Activated T-cell treated with anti-CD3 and anti-CD28 coated beads, Interleukin-2, amount 50 U/mL, for 24 hours (primary cell): ENCODE results near the gene ZNF14.
A peak's percentile ranks its signal among the peaks of the same experiment; 100 is the strongest.
"Not testable (repeated sequence)": the region's sequence is repeated elsewhere in the genome, so short reads cannot be mapped to it uniquely, and the experiment has no call there.

Experiments
- DNase-seq: peaks from one replicate; pipeline ENCODE4 v3.0.0-alpha.2; 2020
- H3K27ac Mint-ChIP-seq: 2 replicates; pipeline ENCODE4 v1.8.0; 2020; ENCODE audit warnings: mild to moderate bottlenecking, mixed read lengths
- H3K27me3 Mint-ChIP-seq: 2 replicates; pipeline ENCODE4 v1.8.0; 2020; ENCODE audit warnings: mixed read lengths
- H3K36me3 Mint-ChIP-seq: 2 replicates; pipeline ENCODE4 v1.8.0; 2020; ENCODE audit warnings: low read depth, mixed read lengths
- H3K4me1 Mint-ChIP-seq: 2 replicates; pipeline ENCODE4 v1.8.0; 2020; ENCODE audit warnings: low read depth, mixed read lengths
- H3K4me3 Mint-ChIP-seq: 2 replicates; pipeline ENCODE4 v1.8.0; 2020; ENCODE audit warnings: mild to moderate bottlenecking, moderate library complexity, mixed read lengths
- H3K9me3 Mint-ChIP-seq: 2 replicates; pipeline ENCODE4 v1.8.0; 2020; ENCODE audit warnings: mixed read lengths

Gene ZNF14

DNA sequence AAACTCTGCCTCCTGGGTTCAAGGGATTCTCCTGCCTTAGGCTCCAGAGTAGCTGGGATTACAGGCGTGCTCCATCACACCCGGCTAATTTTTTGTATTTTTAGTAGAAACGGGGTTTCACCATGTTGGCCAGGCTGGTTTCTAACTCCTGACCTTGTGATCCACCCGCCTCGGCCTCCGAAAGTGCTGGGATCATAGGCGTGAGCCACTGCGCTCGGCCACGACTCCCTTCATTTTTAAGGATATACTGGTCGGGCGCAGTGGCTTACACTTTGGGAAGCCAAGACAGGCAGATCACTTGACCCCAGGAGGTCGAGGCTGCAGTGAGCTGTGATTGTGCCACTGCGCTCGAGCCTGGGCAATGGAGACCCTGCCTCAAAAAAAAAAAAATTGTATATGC is 46.8 kb downstream of the ZNF14 start:
- Mint-ChIP-seq H3K9me3 (peaks cover 30% of the 10 kb centered on the region), H3K36me3 (peaks cover 66% of the 10 kb centered on the region)
- H3K4me1 Mint-ChIP-seq, H3K27ac Mint-ChIP-seq, DNase-seq, H3K27me3 Mint-ChIP-seq, H3K4me3 Mint-ChIP-seq: not testable (repeated sequence)

DNA sequence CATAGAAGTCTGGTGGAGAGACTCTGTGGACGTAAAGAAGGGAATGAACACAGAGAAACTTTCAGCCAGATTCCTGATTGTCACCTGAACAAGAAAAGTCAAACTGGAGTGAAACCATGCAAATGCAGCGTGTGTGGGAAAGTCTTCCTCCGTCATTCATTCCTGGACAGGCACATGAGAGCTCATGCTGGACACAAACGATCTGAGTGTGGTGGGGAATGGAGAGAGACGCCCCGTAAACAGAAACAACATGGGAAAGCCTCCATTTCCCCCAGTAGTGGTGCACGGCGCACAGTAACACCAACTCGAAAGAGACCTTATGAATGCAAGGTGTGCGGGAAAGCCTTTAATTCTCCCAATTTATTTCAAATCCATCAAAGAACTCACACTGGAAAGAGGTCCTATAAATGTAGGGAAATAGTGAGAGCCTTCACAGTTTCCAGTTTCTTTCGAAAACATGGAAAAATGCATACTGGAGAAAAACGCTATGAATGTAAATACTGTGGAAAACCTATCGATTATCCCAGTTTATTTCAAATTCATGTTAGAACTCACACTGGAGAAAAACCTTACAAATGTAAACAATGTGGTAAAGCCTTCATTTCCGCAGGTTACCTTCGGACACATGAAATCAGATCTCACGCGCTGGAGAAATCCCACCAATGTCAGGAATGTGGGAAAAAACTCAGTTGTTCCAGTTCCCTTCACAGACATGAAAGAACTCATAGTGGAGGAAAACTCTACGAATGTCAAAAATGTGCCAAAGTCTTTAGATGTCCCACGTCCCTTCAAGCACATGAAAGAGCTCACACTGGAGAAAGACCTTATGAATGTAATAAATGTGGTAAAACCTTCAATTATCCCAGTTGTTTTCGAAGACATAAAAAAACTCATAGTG is 53.5 kb downstream of the ZNF14 start:
- Mint-ChIP-seq H3K9me3 (peaks cover 61% of the 10 kb centered on the region), H3K27ac (no peak overlapping the region), H3K4me3 (no peak overlapping the region)

DNA sequence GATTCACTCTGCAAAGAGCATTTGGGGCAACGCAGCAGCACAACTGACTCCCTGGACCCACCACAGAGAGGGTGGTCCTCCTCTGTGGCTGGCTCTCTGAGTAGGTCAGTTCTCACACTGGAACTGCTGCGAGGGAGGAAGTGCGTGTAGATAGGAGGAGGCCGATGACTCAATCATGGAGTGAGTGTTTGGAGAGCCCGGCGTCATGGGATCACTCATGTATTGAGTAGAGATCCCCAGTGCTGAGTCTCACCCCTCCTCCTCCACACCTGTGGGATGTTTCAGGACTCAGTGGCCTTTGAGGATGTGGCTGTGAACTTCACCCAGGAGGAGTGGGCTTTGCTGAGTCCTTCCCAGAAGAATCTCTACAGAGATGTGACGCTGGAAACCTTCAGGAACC is 55.3 kb downstream of the ZNF14 start:
- Mint-ChIP-seq H3K4me3 (no peak overlapping the region), H3K36me3 (peaks cover 98% of the 10 kb centered on the region), H3K27ac (peak overlapping the region; percentile 15), H3K4me1 (peaks cover 17% of the 10 kb centered on the region), H3K9me3 (peaks cover 50% of the 10 kb centered on the region), H3K27me3 (no peaks in the 10 kb centered on the region)
- no peak for DNase-seq

More for the DNA sequence above, 53.5 kb downstream of the ZNF14 start:
- H3K27me3 Mint-ChIP-seq, result no peaks in the 10 kb centered on the region
- peaks cover 14% of the 10 kb centered on the region for H3K4me1 Mint-ChIP-seq
- DNase-seq, result no peak
- H3K36me3 Mint-ChIP-seq, result peaks cover 98% of the 10 kb centered on the region

DNA sequence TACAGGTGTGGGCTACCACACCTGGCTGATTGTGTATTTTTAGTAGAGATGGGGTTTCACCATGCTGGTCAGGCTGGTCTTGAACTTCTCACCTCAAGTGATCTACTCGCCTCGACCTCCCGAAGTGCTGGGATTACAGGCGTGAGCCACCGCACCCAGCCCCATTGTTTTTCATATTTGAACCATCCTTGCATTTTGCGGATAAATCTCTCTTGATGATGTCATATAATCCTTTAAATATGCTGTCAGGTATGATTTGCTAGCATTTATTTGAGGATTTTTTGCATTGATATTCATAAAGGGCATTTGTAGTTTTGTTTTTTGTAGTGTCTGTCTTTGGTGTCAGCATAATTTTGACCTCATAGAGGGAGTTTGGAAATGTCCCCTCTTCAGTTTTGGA is 58.6 kb downstream of the ZNF14 start:
- Mint-ChIP-seq H3K4me3 (no peak overlapping the region), H3K36me3 (peaks cover 98% of the 10 kb centered on the region), H3K27ac (no peak overlapping the region), H3K4me1 (peaks cover 37% of the 10 kb centered on the region), H3K27me3 (no peaks in the 10 kb centered on the region), H3K9me3 (peaks cover 43% of the 10 kb centered on the region)
- no peak for DNase-seq

DNA sequence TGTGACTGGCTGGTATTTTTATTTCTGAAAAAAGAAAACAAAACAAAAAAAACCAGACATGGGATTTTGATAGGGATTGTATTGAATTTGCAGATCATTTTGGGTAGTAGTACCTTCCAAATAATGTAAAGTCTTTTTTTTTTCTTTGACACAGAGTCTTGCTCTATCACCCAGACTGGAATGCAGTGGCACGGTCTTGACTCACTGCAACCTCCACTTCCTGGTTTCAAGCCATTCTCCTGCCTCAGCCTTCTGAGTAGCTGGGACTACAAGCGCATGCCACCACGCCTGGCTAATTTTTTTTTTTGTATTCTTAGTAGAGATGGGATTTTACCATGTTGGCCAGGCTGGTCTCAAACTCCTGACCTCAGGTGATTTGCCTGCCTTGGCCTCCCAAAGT is 60.1 kb downstream of the ZNF14 start:
- Mint-ChIP-seq H3K4me1 (peaks cover 44% of the 10 kb centered on the region), H3K27ac (no peak overlapping the region), H3K27me3 (no peaks in the 10 kb centered on the region), H3K36me3 (peaks cover 92% of the 10 kb centered on the region), H3K4me3 (no peak overlapping the region), H3K9me3 (peaks cover 32% of the 10 kb centered on the region)
- peak; percentile 20 for DNase-seq

DNA sequence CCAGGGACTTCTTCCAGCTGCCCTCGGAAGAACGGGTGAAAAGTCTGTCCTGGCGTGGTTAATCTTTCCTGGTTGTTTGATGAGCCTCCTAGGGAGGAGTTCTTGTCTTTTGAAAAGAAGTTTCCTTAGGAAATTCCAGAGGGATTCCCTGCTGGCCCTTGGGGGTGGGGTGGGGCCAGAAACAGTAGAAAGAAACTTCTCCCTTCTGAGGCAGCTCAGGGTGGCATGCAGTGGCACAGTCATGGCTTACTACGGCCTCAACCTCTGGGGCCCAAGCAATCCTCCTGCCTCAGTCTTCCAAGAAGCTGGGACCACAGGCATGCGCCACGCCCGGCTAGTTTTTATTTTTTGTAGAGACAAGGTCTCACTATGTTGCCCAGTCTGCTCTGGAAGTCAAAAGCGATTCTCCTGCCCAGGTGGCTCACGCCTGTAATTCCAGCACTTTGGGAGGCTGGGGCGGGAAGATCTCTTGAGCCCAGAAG is 62.8 kb downstream of the ZNF14 start:
- DNase-seq, result peak; percentile 31
- H3K27ac Mint-ChIP-seq, result peak overlapping the region; percentile 90
- H3K9me3 Mint-ChIP-seq, result peaks cover 12% of the 10 kb centered on the region
- peak overlapping the region; percentile 86 for H3K4me3 Mint-ChIP-seq
- peaks cover 42% of the 10 kb centered on the region for H3K4me1 Mint-ChIP-seq
- no peaks in the 10 kb centered on the region for H3K27me3 Mint-ChIP-seq
- H3K36me3 Mint-ChIP-seq, result peaks cover 72% of the 10 kb centered on the region

DNA sequence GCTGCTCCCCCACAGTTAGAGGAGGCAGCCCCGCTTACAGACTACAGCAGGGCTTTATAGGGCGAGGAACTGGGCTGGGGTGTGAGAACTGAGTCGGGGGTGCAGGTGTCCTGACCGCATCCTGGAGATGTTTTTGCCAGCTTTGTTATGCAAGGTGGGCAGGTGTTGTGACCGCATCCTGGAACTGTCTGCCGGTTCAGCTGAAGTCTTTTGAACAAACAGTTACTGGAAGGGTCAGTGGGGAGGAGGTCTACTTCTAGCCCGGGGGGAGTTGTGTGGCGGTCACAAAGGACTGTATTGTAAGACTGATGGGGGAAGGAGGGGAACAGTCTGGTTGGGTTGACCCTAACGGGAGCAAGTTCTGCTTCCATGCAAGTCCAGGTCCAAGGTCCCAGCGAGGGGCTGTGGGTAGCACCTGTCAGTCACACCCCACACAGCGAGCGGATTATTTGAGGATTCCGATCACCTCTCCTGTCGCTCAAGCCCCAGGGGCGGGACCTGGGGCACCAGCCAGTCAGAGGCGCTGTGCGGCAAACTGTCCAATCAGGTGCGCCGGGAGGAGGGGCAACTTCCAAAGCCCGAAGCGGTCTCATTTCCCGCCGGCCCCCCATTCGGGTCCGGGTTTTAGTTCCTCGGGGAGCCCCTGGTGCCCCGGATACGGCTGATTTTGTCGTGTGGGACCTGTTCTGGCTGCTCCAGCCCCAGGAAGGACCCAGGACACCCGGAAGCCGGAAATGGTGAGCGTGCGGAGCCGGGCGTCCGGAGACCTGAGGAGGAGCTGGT is 64.5 kb downstream of the ZNF14 start, which contains the start of gene ZNF101:
Gene ZNF101 (plus strand): TSS at position 610 of the 783 bp plus-strand sequence. CDS start 125 bp downstream, at position 735.
- peaks cover 61% of the 10 kb centered on the region for H3K36me3 Mint-ChIP-seq
- peaks cover 37% of the 10 kb centered on the region for H3K4me1 Mint-ChIP-seq
- H3K27ac Mint-ChIP-seq, result peak within 1 kb of the TSS; percentile 98
- peaks cover 7% of the 10 kb centered on the region for H3K9me3 Mint-ChIP-seq
- H3K4me3 Mint-ChIP-seq, result peak within 1 kb of the TSS; percentile 86
- peak; percentile 96 for DNase-seq
- no peaks in the 10 kb centered on the region for H3K27me3 Mint-ChIP-seq

DNA sequence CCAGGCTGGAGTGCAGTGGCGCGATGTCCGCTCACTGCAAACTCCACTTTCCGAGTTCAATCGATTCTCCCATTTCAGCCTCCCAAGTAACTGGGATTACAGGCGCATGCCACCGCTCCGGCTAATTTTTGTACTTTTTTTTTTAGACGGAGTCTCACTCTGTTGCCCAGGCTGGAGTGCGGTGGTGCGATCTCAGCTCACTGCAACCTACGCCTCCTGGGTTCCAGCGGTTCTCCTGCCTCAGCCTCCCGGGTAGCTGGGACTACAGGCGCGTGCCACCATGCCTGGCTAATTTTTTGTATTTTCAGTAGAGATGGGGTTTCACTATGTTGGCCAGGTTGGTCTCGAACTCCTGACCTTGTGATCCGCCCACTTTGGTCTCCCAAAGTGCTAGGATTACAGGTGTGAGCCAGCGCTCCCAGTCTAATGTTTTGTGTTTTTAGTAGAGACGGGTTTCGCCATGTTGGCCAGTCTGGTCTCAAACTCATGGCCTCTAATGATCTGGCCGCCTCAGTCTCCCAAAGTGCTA is 67.4 kb downstream of the ZNF14 start:
- not testable (repeated sequence) for H3K4me3 Mint-ChIP-seq, H3K9me3 Mint-ChIP-seq, H3K27me3 Mint-ChIP-seq
- H3K4me1 Mint-ChIP-seq, result peaks cover 46% of the 10 kb centered on the region
- peaks cover 56% of the 10 kb centered on the region for H3K36me3 Mint-ChIP-seq
- peak overlapping the region; percentile 11 for H3K27ac Mint-ChIP-seq
- DNase-seq, result peak; percentile 20

DNA sequence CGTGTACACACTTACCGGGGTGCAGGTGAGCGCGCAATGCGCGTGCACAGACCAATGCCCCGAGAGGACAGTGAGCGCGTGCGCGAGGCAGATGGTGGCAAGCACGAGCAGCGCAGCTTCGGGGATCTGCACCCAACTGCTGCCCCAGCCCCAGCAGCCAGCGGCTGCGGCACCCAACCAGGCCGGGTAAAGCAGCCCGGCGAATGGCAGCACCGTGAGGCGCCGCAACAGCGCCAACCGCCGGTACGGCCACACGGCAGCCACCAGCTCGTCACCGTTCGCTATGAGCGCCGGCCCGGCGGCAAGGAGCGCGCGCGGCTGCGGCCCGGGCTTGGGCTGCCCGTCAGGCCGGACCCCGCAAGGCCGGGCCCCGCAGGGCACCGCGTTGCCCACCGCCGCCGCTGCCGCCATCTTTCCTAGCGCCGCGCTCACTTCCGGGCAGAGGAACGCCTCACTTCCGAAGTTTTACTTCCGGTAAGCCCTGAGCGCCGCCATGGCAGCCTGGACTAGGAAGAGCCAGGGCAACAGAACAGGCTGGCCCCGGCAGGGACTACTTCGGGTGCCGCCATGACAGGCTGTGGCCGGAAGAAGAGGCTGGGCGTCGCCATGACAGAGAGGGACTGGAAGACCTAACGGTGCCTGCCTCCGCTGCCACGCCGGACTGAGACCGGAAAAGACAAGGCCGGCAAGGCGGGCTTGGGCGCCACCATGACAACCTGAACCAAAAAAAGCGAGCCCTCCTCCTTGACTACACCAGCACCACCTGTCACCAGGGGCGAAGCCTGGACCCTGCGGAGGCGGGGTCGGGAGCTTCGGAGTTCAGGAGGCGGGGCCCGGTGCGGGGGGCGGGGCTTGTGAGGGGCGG is 69.4 kb downstream of the ZNF14 start, which contains the start of gene ATP13A1:
Gene ATP13A1 (minus strand): TSS at position 421 of the 865 bp plus-strand sequence. CDS start 10 bp downstream, at position 411.
- peaks cover 41% of the 10 kb centered on the region for H3K4me1 Mint-ChIP-seq
- peaks cover 58% of the 10 kb centered on the region for H3K36me3 Mint-ChIP-seq
- DNase-seq, result peak; percentile 95
- H3K9me3 Mint-ChIP-seq, result no peaks in the 10 kb centered on the region
- H3K27ac Mint-ChIP-seq, result peak within 1 kb of the TSS; percentile 97
- peak within 1 kb of the TSS; percentile 95 for H3K4me3 Mint-ChIP-seq
- H3K27me3 Mint-ChIP-seq, result no peaks in the 10 kb centered on the region

DNA sequence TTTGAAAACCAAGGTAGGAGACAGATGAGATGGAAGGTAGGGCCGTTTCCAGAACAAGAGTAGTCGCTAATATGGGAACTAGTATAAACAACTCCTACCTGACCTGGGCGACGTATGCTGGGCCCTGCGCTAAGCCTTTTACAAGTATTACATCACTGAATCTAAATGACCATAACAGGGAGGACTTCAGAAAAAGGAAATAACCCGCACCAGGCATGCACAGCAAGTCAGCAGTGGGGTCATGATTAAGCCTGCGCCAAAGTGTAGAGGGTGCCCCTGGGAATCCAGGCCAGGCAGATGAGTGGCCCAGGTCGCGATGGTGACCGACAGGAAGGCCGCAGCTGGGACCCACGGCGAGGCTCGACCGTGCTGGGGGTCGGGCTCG is 70.0 kb downstream of the ZNF14 start:
- Mint-ChIP-seq H3K4me1 (peaks cover 35% of the 10 kb centered on the region), H3K36me3 (peaks cover 57% of the 10 kb centered on the region), H3K27me3 (no peaks in the 10 kb centered on the region), H3K9me3 (no peaks in the 10 kb centered on the region), H3K4me3 (peak overlapping the region; percentile 95), H3K27ac (peak overlapping the region; percentile 97)
- DNase-seq, result no peak

DNA sequence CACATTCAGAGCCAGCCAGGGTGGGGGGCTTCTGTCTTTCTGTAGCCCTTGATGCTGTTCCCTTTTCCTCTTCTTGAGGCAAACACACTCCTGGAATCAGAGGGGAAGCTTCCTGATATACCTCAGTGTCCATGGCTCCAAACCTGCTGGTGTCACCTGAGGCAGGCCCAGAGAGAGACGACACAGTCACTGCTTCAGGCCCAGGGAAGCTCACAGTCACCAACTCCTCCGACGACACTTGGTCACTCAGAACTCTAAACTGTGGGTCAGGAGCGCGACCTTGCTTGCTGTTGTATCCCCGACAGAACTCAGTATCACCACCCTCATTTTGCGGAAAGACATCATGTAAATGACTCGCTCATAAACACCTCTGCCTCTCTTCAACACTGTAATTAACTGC is 70.6 kb downstream of the ZNF14 start:
- H3K27ac Mint-ChIP-seq, result peak overlapping the region; percentile 97
- DNase-seq, result no peak
- H3K27me3 Mint-ChIP-seq, result no peaks in the 10 kb centered on the region
- H3K9me3 Mint-ChIP-seq, result no peaks in the 10 kb centered on the region
- peaks cover 29% of the 10 kb centered on the region for H3K4me1 Mint-ChIP-seq
- H3K36me3 Mint-ChIP-seq, result peaks cover 59% of the 10 kb centered on the region
- peak overlapping the region; percentile 95 for H3K4me3 Mint-ChIP-seq

DNA sequence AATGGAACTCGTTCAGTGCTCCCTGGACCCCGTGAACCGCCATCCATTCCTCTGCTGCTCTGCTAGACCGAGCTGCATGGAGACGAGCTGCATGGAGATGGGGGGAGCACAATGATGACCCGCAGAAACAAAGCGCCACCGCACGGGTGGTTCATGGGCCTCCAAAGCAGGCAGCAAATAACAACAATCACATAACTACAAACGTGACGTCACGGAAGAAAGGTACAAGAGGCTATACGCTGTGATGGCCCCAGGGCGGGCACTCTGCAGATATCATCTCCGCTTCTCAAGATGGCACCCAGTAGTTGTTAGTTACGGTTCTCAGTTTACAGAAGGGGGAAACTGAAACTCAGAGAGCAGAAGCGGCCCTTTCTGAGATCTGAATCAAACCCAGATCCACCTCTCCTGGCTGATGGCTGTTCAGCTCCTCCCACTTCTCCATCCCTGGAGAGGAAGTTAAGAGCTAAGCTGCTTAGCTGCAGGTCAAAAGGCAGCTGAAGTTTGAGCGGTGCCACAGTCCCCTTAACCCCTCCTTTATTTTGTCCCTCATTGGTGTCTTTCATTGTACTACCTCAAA is 71.1 kb downstream of the ZNF14 start:
- Mint-ChIP-seq H3K36me3 (peaks cover 61% of the 10 kb centered on the region), H3K4me3 (peak overlapping the region; percentile 95), H3K27ac (peak overlapping the region; percentile 97), H3K4me1 (peaks cover 26% of the 10 kb centered on the region), H3K27me3 (no peaks in the 10 kb centered on the region), H3K9me3 (no peaks in the 10 kb centered on the region)
- no peak for DNase-seq

DNA sequence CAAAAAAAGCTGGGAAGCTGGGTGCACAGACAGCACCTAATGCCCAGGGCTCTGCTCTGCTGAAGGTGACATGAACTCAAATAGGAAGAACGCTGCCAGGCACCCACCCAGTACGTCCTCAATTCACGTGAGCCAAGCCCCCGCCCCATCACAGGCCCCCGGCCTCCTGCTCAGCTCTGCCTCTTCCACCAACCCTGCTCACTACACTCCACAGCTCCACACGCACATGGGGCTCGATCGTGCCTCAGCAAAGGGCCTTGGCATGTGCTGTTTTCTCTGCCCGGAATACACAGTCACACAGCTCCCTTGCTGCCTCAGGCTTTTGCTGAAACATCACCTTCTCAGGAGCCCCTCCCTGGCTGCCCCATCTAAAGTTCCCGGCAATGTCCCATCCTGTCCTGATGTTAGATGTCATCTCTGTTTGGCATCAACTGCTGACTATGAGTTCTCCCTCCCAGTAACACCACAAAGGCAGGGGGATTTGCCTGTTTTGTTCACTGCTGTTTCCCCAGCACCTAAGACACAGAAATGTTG is 71.7 kb downstream of the ZNF14 start:
- peaks cover 24% of the 10 kb centered on the region for H3K4me1 Mint-ChIP-seq
- peaks cover 66% of the 10 kb centered on the region for H3K36me3 Mint-ChIP-seq
- peak overlapping the region; percentile 95 for H3K4me3 Mint-ChIP-seq
- no peaks in the 10 kb centered on the region for H3K9me3 Mint-ChIP-seq
- H3K27me3 Mint-ChIP-seq, result no peaks in the 10 kb centered on the region
- peak overlapping the region; percentile 97 for H3K27ac Mint-ChIP-seq
- DNase-seq, result no peak
